Putamen (tissue), 1 donor: ENCODE data around the gene JPH3.
A peak's percentile ranks its signal among the peaks of the same experiment; 100 is the strongest.

Source experiments
- DNase-seq: peaks from one replicate; pipeline ENCODE4 v3.0.0-alpha.2; 2016; ENCODE audit warnings: low spot score

The JPH3 gene

DNA sequence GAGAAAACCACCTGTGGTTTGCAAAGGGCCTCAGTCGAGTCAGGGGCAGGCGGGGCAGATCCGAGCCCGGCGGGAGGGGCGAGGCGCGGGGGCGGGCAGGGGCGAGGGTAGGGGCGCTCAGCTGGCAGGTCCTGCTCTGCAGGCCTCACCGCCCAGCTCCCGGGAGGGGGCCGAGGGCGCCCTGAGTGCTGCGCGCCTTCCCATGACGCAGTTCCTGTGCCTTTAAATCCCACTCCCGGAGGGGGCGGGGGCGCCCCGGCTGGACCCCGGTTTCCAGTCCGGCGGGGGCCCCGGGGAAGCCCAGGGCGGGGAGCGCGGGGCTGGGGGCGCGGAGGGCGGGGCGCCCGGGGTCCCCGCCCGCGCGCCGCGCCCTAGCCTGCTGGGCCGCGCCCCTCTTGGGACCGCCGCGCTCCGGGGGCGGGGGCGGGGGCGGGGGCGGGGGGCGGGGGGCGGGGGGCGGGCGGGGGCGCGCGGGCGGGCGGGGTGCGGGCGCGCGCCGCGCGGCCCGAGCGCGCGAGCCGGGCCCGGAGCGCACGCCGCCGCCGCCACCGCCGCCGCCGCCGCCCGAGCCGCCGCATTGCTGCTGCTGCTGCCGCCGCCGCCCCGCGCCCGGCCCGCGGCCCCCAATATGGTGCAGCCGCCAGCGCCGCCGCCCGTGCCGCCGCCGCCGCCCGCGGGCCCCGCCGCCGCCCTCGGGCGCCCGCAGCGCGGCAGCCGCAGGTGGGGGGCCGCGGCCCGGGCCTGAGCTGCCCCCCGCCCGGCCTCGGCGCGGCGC is at the start of gene JPH3:
Gene JPH3, plus strand, starts transcription at position 508 of the 775 bp plus-strand sequence. CDS start 639 bp downstream, outside the sequence.
- no peak for DNase-seq

DNA sequence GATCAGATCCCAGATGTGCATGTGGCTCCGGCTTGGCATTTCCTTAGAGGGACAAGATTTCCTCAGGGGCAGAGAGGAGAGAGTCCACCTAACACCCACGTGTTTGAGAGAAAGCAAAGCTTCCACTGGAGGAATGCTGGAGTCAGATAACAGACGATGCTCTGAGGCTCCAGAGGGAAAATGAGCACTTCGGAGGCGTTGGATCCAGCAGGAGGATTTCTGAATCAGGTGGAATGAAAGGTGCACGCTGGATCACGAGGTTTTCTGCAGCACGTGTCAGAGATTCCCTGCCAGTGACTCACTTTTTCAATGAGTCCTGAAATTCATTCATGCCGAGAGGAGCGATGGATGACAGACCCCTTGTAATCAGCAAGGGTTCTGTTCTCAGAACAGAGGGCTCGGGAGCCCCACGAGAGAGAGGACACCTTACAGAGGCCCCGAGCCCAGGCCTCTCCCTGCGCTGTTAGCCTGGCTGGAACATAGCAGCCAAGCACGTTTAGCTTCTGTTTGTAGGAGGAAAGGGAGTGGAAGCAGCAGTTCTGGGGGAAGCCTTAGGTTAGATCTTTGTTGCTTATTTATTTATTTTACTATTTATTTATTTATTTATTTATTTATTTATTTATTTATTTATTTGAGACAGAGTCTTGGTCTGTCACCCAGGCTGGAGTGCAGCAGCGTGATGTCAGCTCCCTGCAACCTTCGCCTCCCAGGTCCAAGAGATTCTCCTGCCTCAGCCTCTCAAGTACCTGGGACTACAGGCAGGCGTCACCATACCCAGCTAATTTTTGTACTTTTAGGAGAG is 49.3 kb upstream of the JPH3 start:
- DNase-seq = peak; percentile 59

DNA sequence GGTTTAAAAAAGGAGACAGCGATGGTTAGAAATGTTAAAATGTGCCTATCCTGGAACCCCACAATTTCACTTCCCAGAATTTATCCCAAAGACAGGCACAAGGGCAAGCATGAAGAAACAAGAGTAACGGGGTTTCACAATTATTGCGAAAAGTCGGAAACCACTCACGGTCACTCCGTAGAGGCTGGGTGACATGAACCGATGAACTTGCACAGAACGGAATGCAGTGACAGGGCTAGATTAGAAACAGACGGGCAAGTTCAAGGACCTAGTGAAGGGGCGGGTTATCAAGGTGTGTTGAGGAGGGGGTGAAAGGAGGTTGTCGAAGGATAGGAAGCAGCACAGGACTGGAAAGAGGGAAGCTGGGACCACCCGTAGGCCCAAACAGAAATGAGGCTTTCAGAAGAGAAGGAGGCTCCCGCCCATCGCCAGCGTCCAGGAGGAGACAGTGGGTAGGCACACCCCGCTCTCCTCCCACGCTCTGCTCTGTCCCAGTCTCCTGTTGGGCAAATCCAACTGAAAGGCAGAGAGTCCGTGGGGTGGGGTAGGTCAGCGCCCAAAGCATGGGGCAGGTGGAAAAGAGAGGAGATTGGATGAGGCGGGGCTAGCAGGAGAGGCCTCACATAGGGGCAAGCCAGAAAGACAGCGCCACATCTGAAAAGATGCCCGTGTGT is 47.4 kb upstream of the JPH3 start:
- no peak for DNase-seq

DNA sequence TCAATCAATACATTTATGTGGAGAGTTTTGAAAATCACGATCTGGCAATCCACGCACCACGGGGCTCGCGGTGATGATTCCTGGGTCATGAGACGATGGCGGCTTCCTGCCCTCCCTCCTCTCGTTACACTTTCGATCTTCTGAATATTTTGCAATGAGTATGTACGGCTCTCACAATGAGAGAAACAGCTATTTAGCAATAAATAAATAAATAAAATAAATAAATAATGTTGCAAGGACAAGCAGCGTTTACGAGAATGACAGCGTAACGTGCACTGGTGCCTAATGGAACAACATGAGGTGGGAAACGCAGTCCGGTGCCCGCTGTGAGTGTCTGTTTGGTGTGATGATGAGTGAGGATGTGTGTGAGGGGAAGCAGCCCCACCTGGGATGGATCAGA is 46.7 kb upstream of the JPH3 start:
- no peak for DNase-seq

DNA sequence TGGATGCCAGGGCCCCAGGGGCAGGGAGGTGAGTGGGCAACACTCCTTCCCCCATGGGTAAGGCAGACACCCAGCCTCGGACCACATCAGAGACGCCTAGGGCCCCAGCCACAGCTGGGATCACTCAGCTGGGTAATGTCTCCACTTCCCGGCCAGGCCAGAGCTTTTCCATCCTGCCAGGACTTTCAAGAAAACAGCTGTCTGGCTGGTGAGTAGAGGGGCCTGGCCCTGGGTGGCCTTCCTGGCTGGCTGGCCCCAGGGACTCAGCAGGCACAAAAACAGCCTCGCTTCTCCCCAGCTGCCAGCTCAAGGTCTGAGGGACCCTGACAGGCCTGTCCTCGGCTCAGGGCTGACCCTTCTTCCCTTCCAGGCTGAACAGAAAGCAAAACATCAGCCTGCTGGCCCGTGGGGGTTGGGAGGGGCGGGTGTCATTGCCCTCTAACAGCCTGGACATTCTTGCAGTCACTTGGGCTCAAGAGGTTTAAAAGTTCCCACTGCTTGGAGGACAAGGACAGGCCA is 45.3 kb upstream of the JPH3 start:
- DNase-seq = no peak

DNA sequence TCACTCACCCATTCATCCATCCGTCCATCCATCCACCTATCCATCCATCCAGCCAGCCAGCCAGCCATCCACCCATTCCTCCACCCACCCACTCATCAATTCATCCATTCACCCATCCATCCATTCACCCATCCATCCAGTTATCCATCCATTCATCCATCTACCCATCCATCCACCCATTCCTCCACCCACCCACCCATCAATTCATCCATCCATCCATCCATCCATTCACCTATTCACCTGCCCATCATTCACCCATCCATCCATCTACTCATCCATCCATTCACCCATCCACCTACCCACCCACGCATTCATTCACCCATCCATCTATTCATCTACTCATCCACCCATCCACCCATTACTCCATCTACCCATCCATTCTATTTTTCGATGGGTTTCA is 43.6 kb upstream of the JPH3 start:
- DNase-seq = no peak

DNA sequence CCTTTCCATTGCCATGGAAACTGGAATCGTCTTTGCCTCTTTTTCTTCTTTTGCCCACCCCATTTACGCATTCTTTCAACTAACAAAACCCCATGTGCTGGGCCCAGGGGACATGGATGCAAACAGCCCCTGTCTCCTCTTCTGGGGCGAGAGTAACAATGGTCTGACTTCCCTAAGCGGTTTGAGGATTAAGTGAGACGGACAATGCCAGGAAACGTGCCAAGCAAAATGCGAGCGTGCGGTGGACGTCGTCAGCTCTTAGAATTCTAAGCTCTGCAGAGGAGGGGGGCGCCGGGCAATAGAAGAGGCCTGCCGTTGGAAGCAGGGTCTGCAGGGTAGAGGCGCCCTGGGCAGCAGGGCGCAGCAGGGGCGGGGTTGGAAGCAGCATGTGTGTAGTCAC is 42.4 kb upstream of the JPH3 start:
- DNase-seq = no peak

DNA sequence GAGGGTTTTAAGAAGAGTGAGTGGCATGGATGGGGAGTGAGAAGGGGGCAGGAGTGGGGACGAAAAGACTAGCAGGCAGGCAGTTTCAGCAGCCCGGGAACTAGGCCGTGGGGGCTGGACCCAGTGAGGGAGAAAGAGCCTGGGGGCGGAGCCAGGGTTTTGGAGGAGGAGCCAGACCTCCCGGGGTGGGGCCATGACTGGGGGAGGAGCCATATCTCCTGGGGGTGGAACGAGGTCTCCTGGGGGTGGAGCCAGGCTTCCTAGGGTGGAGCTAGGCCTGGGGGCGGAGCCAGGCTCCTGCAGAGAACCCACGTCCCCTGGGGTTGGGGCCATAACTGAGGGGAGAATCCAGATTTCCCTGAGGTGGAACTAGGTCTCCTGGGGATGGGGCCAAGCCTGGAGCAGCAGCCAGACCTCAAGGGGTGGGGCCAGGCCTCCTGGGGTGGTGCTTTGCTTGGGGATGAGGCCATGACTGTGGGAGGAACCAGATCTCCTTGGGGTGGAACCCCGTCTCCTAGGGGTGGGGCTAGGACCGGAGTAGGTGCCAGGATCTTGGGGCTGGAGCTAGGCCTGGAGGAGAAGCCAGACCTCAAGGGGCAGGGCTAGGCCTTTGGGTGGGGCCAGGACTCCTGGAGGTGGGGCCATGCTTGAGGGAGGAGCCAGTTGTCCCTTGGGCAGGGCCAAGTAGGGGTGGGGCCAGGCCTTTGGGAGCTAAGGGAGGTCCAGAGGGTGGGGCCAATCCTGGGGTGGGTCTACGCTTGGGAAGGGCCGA is 41.7 kb upstream of the JPH3 start:
- no peak for DNase-seq

DNA sequence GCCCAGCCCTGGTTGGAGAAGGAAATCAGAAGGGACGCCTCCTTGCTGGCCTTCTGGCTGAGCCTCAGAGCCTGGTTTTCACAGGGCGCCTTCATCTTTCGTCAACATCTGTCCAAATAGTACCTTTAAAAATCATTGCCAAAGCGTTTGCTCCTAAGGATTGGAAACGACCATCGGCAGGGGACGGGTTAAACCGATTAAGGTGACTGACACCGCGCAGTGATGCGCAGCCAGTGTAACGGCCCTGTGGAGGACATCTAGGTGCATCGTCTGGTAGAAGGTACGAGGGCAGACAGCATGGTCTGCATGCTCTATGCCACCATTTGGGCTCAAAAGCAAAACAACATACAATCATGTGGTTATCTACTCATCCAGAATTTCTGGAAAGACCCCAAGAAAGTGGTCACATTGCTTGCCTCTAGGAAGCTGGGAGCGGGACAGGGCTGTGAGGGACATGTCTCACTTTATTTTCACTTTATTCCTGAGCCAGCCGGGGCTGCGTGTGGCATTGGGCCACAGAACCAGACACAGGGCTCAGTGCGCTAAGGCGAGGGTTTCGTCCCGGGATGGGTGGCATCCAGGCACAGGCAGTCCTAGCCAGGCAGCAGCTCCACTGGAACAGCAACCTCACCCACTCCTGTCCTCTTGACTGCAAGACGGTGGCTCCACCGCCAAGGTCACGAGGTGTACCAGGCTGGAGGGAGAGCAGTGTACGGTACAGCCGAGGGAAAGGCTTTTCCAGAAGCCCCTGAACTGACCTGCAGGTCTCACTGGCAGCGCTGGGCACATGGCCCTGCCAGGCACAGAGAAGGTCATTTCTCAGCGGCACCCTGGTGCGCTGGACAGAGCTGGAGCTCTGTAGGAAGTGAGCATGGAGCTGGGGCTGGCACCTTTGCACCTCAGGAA is 40.9 kb upstream of the JPH3 start:
- no peak for DNase-seq

DNA sequence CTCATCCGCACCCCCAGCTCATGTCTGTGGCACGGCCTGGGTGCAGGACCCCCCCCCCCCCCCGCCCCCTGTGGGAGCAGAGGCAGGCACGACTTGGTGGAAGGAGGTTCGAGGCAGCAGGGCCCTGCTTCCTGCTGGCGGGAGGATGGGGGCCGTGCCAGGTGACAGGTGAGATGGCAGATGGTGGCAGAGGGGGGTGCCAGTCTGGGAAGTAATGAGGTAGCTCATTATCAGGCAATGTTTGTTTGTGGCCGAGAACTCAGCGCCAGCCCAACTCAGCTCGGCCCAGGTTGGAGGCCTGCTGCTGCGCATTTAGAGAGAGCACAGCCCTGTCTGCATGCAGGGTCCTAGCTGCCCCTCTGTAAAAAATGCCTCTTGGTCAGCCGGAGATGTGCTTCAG is 40.1 kb upstream of the JPH3 start:
- no peak for DNase-seq

DNA sequence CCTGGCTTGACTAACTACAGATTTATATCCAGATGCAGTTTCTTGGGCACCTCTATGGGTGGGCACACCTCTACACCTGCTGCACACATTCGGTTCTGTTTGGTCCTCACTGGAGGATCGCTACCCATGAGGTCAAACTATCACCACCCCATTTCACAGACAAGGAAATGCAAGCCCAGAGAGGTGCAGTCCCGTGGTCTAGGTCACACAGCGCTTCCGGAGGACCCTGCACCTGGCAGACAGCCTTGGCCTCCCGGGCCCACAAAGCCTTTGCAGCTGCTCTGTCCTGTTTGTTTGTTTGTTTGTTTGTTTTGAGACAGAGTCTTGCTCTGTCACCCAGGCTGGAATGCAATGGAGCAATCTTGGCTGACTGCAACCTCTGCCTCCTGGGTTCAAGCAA is 39.3 kb upstream of the JPH3 start:
- DNase-seq = no peak

DNA sequence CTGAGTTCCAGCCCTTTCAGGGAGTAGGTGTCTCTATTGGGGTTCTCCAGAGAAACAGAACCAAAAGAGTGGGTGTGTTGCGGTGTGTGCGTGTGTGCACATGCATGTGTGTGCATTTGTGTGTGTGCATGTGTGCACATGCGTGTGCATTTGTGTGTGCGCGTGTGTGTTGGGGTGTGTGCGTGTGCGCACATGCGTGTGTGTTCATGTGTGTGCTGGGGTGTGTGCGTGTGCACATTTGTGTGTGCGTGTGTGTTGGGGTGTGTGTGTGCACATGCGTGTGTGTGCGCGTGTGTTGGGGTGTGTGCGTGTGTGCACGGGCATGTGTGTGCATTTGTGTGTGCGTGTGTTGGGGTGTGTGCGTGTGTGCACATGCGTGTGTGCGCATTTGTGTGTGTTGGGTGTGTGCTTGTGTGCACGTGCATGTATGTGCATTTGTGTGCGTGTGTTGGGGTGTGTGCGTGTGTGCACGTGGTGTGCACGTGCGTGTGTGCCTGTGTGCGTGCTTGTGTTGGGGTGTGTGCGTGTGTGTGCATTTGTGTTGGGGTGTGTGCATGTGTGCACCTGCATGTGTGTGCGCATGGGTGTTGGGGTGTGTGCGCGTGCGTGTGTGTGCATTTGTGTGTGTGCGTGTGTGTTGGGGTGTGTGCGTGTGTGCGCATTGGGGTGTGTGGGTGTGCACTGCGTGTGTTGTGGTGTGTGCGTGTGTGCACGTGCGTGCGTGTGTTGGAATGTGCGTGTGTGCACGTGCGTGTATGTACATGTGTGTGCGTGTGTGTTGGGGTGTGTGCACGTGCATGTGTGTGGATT is 38.4 kb upstream of the JPH3 start:
- no peak for DNase-seq

DNA sequence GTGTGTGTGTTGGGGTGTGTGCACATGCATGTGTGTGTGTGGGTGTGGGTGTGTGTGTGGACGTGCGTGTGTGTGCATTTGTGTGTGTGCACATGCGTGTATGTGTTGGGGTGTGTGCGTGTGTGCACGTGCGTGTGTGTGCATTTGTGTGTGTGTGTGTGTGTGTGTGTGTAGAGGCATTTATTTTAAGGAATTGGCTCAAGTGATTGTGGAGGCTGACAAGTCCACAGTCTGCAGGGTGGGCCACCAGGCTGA is 37.9 kb upstream of the JPH3 start:
- DNase-seq = no peak

DNA sequence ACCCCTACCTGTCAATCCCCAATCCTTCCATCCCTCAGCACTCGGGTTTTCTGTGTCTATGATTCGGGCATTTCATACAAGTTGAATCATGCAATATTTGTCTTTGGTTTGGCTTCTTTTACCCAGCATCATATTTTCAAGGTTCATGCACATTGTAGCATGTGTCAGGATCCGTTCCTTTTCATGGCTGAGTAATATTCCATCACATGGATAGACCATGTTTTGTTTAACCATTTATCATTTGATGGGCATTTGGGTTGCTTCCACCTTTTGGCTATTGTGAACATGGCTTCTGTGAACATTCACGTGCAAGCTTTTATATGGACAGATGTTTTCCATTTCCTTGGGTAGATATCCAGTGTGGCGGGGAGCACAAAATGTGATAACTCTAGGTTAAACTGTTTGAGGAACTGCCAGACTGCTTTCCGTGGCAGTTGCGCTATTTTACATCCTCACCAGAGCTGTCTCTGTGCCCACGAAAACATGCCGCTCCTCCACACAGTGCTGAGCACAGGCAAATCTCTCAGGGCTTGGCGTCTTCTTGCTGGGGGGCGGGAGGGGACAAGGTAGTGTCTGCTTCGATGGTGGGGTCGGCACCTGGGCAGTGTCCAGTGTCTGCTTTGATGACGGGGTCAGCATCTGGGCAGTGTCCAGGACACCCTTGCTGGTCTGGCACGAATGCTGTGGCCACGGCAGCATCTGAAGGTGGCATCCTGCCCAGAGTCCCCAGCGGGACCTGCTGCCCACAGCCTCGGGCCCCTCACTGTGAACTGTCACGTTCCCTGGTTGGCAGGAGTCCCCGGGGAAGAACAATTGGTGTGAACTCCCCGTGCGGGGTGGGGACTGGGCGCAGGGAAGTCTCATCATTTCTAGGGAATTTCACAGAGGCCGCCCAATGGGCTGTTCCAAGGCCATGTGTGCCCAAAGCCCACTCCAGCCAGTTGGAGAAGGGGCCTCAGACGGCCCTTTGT is 32.4 kb upstream of the JPH3 start:
- DNase-seq = no peak

DNA sequence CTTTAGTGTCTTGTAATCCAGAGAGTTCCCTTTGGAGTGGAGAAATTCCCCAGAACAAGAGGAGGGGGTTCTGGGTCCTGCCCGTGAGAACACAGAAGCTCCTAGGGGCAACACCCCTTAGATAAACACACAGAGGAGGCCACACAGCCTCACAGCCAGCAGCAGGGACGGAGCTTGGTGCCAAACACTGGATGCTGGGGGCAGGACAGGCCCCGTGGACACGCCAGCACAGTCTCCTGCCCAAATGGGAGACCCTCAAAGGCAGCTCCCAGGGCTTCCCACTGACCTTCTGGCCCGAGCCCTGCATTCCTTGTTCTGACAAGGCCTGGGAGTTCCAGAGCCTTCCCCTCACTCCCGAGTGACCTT is 31.8 kb upstream of the JPH3 start:
- no peak for DNase-seq

DNA sequence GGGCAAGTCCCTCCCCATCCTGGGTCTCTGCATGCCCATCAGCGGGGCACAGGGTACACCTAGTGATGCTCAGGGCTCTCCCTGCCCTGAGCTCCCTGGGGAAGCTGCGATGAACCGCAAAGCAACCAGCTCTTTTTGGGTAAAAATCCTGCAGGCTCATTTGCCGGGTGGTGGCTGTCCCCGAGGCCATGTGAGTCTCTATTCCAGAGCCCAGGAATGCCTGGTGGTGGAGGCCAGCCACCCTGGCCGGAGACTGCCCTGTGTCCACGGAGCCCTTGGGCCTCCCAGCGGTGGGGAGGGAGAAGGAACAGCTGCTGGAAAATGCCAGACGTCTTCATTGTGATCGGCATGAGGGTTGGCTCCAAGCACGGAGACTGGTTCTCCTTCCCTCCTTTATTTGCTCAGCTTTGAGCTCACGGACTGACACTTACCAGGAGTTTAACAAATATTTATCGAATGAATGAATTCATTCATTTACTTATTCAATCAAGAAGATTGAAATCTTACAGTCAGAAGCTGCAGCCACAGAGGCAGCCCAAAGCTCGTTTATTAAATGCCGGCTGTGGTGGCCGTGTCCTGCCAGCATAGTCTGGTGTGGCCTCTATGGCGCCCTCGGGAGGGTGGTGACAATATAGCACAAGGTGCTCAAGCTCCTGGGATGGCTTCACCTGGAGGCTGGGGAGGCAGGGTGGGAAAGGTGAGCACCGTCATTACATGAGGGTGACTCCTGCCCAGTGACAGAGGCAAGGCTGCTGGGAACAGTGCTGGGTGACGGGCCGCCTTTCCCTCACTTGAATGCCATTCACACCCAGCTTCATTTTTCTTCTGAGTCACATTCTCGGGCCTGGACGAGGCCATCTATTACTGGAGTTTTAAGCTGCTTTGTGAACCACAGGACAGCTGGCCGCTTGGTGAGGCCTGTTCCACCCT is 31.1 kb upstream of the JPH3 start:
- DNase-seq = no peak

DNA sequence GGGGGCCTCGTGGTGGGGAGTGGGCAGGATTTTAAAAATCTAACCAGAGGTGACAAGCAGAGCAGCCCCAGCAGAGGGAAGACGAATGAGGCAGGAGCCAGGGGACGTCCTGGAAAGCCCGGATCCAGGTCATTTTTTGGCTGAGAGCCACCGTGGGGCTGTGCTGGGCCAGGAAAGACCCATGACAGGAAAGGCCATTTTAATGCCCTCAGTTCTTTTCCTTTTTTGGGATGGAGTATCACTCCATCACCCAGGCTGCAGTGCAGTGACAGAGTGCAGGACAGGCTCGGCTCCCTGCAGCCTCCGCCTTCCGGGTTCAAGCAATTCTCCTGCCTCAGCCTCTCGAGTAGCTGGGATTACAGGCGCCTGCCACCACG is 30.5 kb upstream of the JPH3 start:
- no peak for DNase-seq

DNA sequence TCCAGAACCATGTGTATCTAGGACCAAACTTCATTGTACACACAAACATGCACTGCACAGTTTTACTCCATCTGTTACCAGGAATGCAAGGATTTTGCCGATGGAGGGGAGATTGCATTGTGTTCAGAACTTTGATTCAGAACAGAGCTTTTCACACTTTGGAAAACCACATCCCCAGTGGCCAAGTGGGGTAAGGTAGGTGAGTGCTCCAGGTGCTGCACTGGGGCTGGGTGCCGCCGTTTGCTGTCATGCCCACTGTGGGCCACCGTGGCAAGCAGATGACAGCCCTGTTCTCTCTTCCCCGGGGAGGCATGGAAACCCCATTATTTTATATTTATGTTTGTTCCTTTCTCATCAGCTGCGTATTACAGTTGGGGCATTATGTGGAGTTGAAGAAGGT is 29.3 kb upstream of the JPH3 start:
- no peak for DNase-seq
